ENCODE data around the gene TPP1. TPM values are rescaled to one million over a fixed set of nuclear protein-coding genes. Genes with fewer than 3 reads are reported as not detected.

TPP1 gene
- total and polyA plus RNA-seq, 4 donors, result 52.8 to 108 (median 86.5) TPM

GRCh38 chr11:6565325-6565724 is 53.9 kb downstream of the TPP1 start:
- no peaks in the 10 kb centered on the region for H3K27me3 ChIP-seq (ENCODE audit: control insufficient read depth in 4 of 4, insufficient read depth in 4 of 4, low read length in 3 of 4)
- no peak for DNase-seq (ENCODE audit: low spot score)
- H3K36me3 ChIP-seq (ENCODE audit: control insufficient read depth in 4 of 4, insufficient read depth in 3 of 4, low read depth in 1 of 4, low read length in 3 of 4), result no peaks in the 10 kb centered on the region
- no peak overlapping the region for H3K9ac ChIP-seq (ENCODE audit: low read depth in 1 of 2, low read length in 2 of 2)
- H3K27ac ChIP-seq (ENCODE audit: low read depth in 1 of 2, low read length in 2 of 2), result no peak overlapping the region
- no peaks in the 10 kb centered on the region for H3K9me3 ChIP-seq (ENCODE audit: control insufficient read depth in 4 of 4, low read length in 3 of 4)
- TF ChIP-seq RAD21 (IDR thresholded peaks at IDR 0.05), result no peak
- TF ChIP-seq FOXA2 (IDR thresholded peaks at IDR 0.05), result no peak
- no peak for TF ChIP-seq FOXA1 (IDR thresholded peaks at IDR 0.05)
- no peak overlapping the region for H3K4me3 ChIP-seq (ENCODE audit: low read depth in 1 of 3, low read length in 3 of 3)
- WGBS, result 92% methylated on average over 2 of the region's 2 CpGs
- peaks cover 3 to 30% (median 26%) of the 10 kb centered on the region in 4 donors for H3K4me1 ChIP-seq (ENCODE audit: control insufficient read depth in 4 of 4, insufficient read depth in 4 of 4, low read length in 3 of 4)

GRCh38 chr11:6563667-6564066 is 55.6 kb downstream of the TPP1 start:
- no peak for TF ChIP-seq FOXA1 (IDR thresholded peaks at IDR 0.05)
- TF ChIP-seq REST (IDR thresholded peaks at IDR 0.05), result no peak
- no peak for TF ChIP-seq ATF3 (IDR thresholded peaks at IDR 0.05)
- no peak for TF ChIP-seq YY1 (IDR thresholded peaks at IDR 0.05)
- TF ChIP-seq HNF4A (conservative IDR thresholded peaks at IDR 0.05), result no peak
- TF ChIP-seq MAX (IDR thresholded peaks at IDR 0.05), result no peak
- TF ChIP-seq GABPA (IDR thresholded peaks at IDR 0.05 in 1 of 2, conservative IDR thresholded peaks at IDR 0.05 in 1 of 2), result no peak
- TF ChIP-seq EGR1 (IDR thresholded peaks at IDR 0.05; ENCODE audit: low read depth in 2 of 2), result no peak
- TF ChIP-seq RAD21 (IDR thresholded peaks at IDR 0.05), result no peak
- no peak for TF ChIP-seq ZBTB33 (IDR thresholded peaks at IDR 0.05)
- no peak for TF ChIP-seq FOXA2 (IDR thresholded peaks at IDR 0.05)
- no peak for TF ChIP-seq RXRA (IDR thresholded peaks at IDR 0.05)
- TF ChIP-seq HNF4G (IDR thresholded peaks at IDR 0.05), result no peak
- no peak for TF ChIP-seq SP1 (IDR thresholded peaks at IDR 0.05)
- TF ChIP-seq JUND (IDR thresholded peaks at IDR 0.05), result no peak
- no peak for TF ChIP-seq NR2F2 (IDR thresholded peaks at IDR 0.05)
- TF ChIP-seq TAF1 (conservative IDR thresholded peaks at IDR 0.05), result no peak
- no peak for TF ChIP-seq CTCF (IDR thresholded peaks at IDR 0.05; ENCODE audit: low read depth, low read length, missing input control)

More at GRCh38 chr11:6563667-6564066, 55.6 kb downstream of the TPP1 start:
- no peak for DNase-seq (ENCODE audit: low spot score)
- Histone ChIP-seq H3K4me1 (ENCODE audit: control insufficient read depth in 4 of 4, insufficient read depth in 4 of 4, low read length in 3 of 4) (peaks cover 3 to 26% (median 23%) of the 10 kb centered on the region in 4 donors), H3K27me3 (ENCODE audit: control insufficient read depth in 4 of 4, insufficient read depth in 4 of 4, low read length in 3 of 4) (no peaks in the 10 kb centered on the region), H3K4me3 (ENCODE audit: low read depth in 1 of 3, low read length in 3 of 3) (no peak overlapping the region), H3K36me3 (ENCODE audit: control insufficient read depth in 4 of 4, insufficient read depth in 3 of 4, low read depth in 1 of 4, low read length in 3 of 4) (no peaks in the 10 kb centered on the region), H3K9me3 (ENCODE audit: control insufficient read depth in 4 of 4, low read length in 3 of 4) (no peaks in the 10 kb centered on the region), H3K9ac (ENCODE audit: low read depth in 1 of 2, low read length in 2 of 2) (no peak overlapping the region), H3K27ac (ENCODE audit: low read depth in 1 of 2, low read length in 2 of 2) (no peak overlapping the region)
- 84% methylated on average over 10 of the region's 10 CpGs for WGBS

Data from liver (tissue), 9 donors.